GM19238 (cell line): ENCODE data around the gene OPRL1.

ENCODE experiments used
- DNase-seq: peaks from one replicate; pipeline ENCODE4 v3.0.0; 2011; ENCODE audit warnings: low spot score; ENCODE audit not compliant: insufficient read length

OPRL1 gene

GRCh38 chr20:64042054-64042781 lies 37.7 kb upstream of the OPRL1 start:
- no peak for DNase-seq

- no peak for DNase-seq
These were observed 36.1 kb upstream of the OPRL1 start for GRCh38 chr20:64043768-64044167.

GRCh38 chr20:64044484-64045247 lies 35.2 kb upstream of the OPRL1 start:
- DNase-seq: no peak

- DNase-seq: no peak
These were observed 34.4 kb upstream of the OPRL1 start for GRCh38 chr20:64045346-64046011.

GRCh38 chr20:64047046-64047389 lies 32.9 kb upstream of the OPRL1 start:
- DNase-seq: no peak

GRCh38 chr20:64047968-64048401 lies 31.9 kb upstream of the OPRL1 start:
- DNase-seq: no peak

- DNase-seq: no peak
These were observed 31.4 kb upstream of the OPRL1 start for GRCh38 chr20:64048402-64049044.

GRCh38 chr20:64049060-64049877 lies 30.6 kb upstream of the OPRL1 start, which contains the start of gene SOX18:
TSS of gene SOX18 (minus strand) at chr20:64049639. CDS start at chr20:64049516, 123 bp downstream.
- no peak for DNase-seq

GRCh38 chr20:64049878-64050260 lies 30.0 kb upstream of the OPRL1 start:
- DNase-seq: no peak

- DNase-seq: no peak
These were observed 29.4 kb upstream of the OPRL1 start for GRCh38 chr20:64050261-64051032.

GRCh38 chr20:64051033-64051452 lies 28.8 kb upstream of the OPRL1 start:
- no peak for DNase-seq

GRCh38 chr20:64051561-64052325 lies 28.1 kb upstream of the OPRL1 start:
- DNase-seq: no peak

GRCh38 chr20:64052326-64052722 lies 27.6 kb upstream of the OPRL1 start:
- no peak for DNase-seq

GRCh38 chr20:64052987-64053840 lies 26.7 kb upstream of the OPRL1 start:
- DNase-seq: no peak

GRCh38 chr20:64053841-64054661 lies 25.8 kb upstream of the OPRL1 start:
- no peak for DNase-seq

- DNase-seq: no peak
These were observed 24.4 kb upstream of the OPRL1 start for GRCh38 chr20:64055396-64055892.

GRCh38 chr20:64055893-64056638 lies 23.8 kb upstream of the OPRL1 start:
- DNase-seq: no peak
